SK-N-SH treated with all-trans-retinoic acid at 6 μM for 48 hours (cell line): ENCODE data around the gene METTL3.

Experiments used
- CSDC2 ChIP-seq: fragments of 250-450 bp; sonication (Bioruptor Pico); IDR thresholded peaks from 2 replicates; pipeline ENCODE4 v1.5.0; 2020; ENCODE audit warnings: mild to moderate bottlenecking, moderate library complexity
- ISL1 ChIP-seq: fragments of 250-450 bp; sonication (Bioruptor Pico); IDR thresholded peaks from 2 replicates; pipeline ENCODE4 v2.1.2; 2022; ENCODE audit warnings: mild to moderate bottlenecking, moderate library complexity
- TOX ChIP-seq: fragments of 250-450 bp; sonication (Bioruptor Pico); IDR thresholded peaks from 2 replicates; pipeline ENCODE4 v1.8.0; 2021; ENCODE audit warnings: mild to moderate bottlenecking, moderate library complexity, borderline replicate concordance
- ZC3H10 ChIP-seq: fragments of 250-450 bp; sonication (Bioruptor Pico); IDR thresholded peaks from 2 replicates; pipeline ENCODE4 v1.5.1; 2021; ENCODE audit warnings: mild to moderate bottlenecking, moderate library complexity
- ZFP3 ChIP-seq: fragments of 250-450 bp; sonication (Bioruptor Pico); IDR thresholded peaks from 2 replicates; pipeline ENCODE4 v1.5.0; 2020; ENCODE audit warnings: mild to moderate bottlenecking, moderate library complexity
- ZNF565 ChIP-seq: fragments of 450-650 bp; formaldehyde crosslinking; conservative IDR thresholded peaks from 2 replicates; pipeline ENCODE4 v1.5.0; 2020; ENCODE audit warnings: low read depth, mild to moderate bottlenecking, moderate library complexity
- TF ChIP-seq, protein P1 (sequence below): fragments of 250-450 bp; sonication (Bioruptor Pico); IDR thresholded peaks from 2 replicates; pipeline ENCODE4 v1.5.1; 2020; ENCODE audit warnings: low read depth, mild to moderate bottlenecking, moderate library complexity

DNA sequence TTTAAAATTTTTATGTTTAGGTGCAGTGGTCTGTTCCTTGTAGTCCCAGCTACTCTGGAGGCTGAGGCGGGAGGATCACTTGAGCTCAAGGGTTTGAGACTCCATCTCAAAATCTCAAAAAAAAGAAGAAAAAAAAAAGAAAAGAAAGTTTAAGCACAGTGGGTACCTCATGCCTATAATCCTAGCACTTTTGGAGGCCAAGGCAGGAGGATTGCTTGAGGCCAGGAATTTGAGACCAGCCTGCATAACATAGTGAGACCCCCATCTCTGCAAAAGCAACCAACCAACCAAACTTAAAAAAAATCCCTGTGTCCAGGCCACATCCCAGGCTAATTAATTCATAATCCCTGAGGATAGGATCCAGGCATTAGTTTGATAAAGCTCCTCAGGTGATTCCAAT lies 18.4 kb upstream of the METTL3 start:
- TF ChIP-seq TOX (CRISPR knock-in tag) = no peak
- TF ChIP-seq ISL1 (CRISPR knock-in tag) = no peak
- TF ChIP-seq ZC3H10 (CRISPR knock-in tag) = no peak
- TF ChIP-seq, protein P1, sequence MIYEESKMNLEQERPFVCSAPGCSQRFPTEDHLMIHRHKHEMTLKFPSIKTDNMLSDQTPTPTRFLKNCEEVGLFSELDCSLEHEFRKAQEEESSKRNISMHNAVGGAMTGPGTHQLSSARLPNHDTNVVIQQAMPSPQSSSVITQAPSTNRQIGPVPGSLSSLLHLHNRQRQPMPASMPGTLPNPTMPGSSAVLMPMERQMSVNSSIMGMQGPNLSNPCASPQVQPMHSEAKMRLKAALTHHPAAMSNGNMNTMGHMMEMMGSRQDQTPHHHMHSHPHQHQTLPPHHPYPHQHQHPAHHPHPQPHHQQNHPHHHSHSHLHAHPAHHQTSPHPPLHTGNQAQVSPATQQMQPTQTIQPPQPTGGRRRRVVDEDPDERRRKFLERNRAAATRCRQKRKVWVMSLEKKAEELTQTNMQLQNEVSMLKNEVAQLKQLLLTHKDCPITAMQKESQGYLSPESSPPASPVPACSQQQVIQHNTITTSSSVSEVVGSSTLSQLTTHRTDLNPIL (CRISPR knock-in tag) = no peak
- TF ChIP-seq ZFP3 (CRISPR knock-in tag) = no peak
- TF ChIP-seq ZNF565 (CRISPR knock-in tag) = no peak
- no peak for TF ChIP-seq CSDC2 (CRISPR knock-in tag)
